CD14-positive monocyte (primary cell): ENCODE data around the gene MYL10. TPM values are rescaled to one million over a fixed set of nuclear protein-coding genes. Genes with fewer than 3 reads are reported as not detected.
A peak's percentile ranks its signal among the peaks of the same experiment; 100 is the strongest.

Experiments
- DNase-seq, 3 donors: peaks; one replicate each; pipeline ENCODE4 v3.0.0-alpha.2; 2011 to 2022
- H2AFZ ChIP-seq: 2 replicates; pipeline ENCODE4 v1.6.0; 2012; ENCODE audit warnings: mild to moderate bottlenecking, low read depth, low read length, inconsistent platforms; ENCODE audit not compliant: insufficient read depth, poor library complexity, severe bottlenecking
- H3K27ac ChIP-seq, 2 donors: 1 replicate in 1 of 2; 2 replicates in 1 of 2; pipeline ENCODE4 v1.5.1; 2012 to 2013; ENCODE audit warnings: low read length in 2 of 2, control low read depth in 1 of 2, inconsistent platforms in 1 of 2, low read depth in 1 of 2, mild to moderate bottlenecking in 1 of 2
- H3K27me3 ChIP-seq, 2 donors: one replicate each; pipeline versions ENCODE4 v1.6.0 to v1.6.1; 2011 to 2013; ENCODE audit warnings: low read length in 2 of 2; ENCODE audit not compliant: control insufficient read depth in 2 of 2, insufficient read depth in 2 of 2
- H3K36me3 ChIP-seq, 2 donors: replicated peaks in 1 of 2; 1 replicate in 1 of 2; 2 replicates in 1 of 2; pipeline versions ENCODE4 v1.5.1 to v1.6.1; 2012 to 2013; ENCODE audit warnings: low read length in 2 of 2, control low read depth in 1 of 2, inconsistent platforms in 1 of 2, mild to moderate bottlenecking in 1 of 2; ENCODE audit not compliant: insufficient read depth in 2 of 2, control insufficient read depth in 1 of 2
- H3K4me1 ChIP-seq, 2 donors: 1 replicate in 1 of 2; 2 replicates in 1 of 2; pipeline versions ENCODE4 v1.5.1 to v1.6.1; 2012 to 2013; ENCODE audit warnings: low read length in 2 of 2, control low read depth in 1 of 2, inconsistent platforms in 1 of 2, mild to moderate bottlenecking in 1 of 2, moderate library complexity in 1 of 2; ENCODE audit not compliant: insufficient read depth in 2 of 2, control insufficient read depth in 1 of 2
- H3K4me2 ChIP-seq: replicated peaks from 2 replicates; pipeline ENCODE3; 2012; ENCODE audit warnings: low read length, moderate library complexity, mild to moderate bottlenecking; ENCODE audit not compliant: poor library complexity, severe bottlenecking; ENCODE audit errors: extremely low read depth
- H3K4me3 ChIP-seq, 3 experiments: fragments of 200-600 bp in 1 of 3; sonication (generic) in 1 of 3; replicated peaks in 1 of 3; 1 replicate in 2 of 3; 2 replicates in 1 of 3; pipeline ENCODE4 v1.5.1; 2011 to 2013; ENCODE audit warnings: low read length in 3 of 3, mild to moderate bottlenecking in 3 of 3, control low read depth in 2 of 3, low read depth in 2 of 3, inconsistent platforms in 1 of 3, moderate library complexity in 1 of 3
- H3K79me2 ChIP-seq: 2 replicates; pipeline ENCODE4 v1.6.0; 2012; ENCODE audit warnings: mild to moderate bottlenecking, control low read depth, inconsistent platforms, low read length, moderate library complexity; ENCODE audit not compliant: insufficient read depth
- H3K9ac ChIP-seq: 2 replicates; pipeline ENCODE4 v1.6.0; 2017; ENCODE audit warnings: low read length, mild to moderate bottlenecking; ENCODE audit not compliant: insufficient read depth, poor library complexity, severe bottlenecking
- H3K9me3 ChIP-seq, 2 donors: replicated peaks in 1 of 2; 1 replicate in 1 of 2; 2 replicates in 1 of 2; pipeline versions ENCODE4 v1.5.1 to v1.6.1; 2012 to 2013; ENCODE audit warnings: low read length in 2 of 2, control low read depth in 1 of 2; ENCODE audit not compliant: control insufficient read depth in 1 of 2, insufficient read depth in 1 of 2
- H4K20me1 ChIP-seq: 2 replicates; pipeline ENCODE4 v1.6.0; 2012; ENCODE audit warnings: mild to moderate bottlenecking, low read length, control low read depth, moderate library complexity; ENCODE audit not compliant: insufficient read depth
- H3K27ac Mint-ChIP-seq, 7 donors: one replicate each; pipeline ENCODE4 v1.8.0; 2020; ENCODE audit warnings: mild to moderate bottlenecking in 7 of 7, mixed read lengths in 7 of 7, moderate library complexity in 6 of 7, inconsistent platforms in 2 of 7
- H3K27me3 Mint-ChIP-seq, 3 donors: one replicate each; pipeline ENCODE4 v1.8.0; 2021 to 2022; ENCODE audit warnings: low read depth in 3 of 3, mild to moderate bottlenecking in 3 of 3, mixed read lengths in 3 of 3, moderate library complexity in 3 of 3, inconsistent platforms in 1 of 3
- H3K36me3 Mint-ChIP-seq, 2 donors: one replicate each; pipeline ENCODE4 v1.8.0; 2020; ENCODE audit warnings: mixed read lengths in 2 of 2, inconsistent platforms in 1 of 2, mild to moderate bottlenecking in 1 of 2
- H3K4me1 Mint-ChIP-seq: one replicate; pipeline ENCODE4 v1.8.0; 2020; ENCODE audit warnings: mild to moderate bottlenecking, mixed read lengths
- H3K4me3 Mint-ChIP-seq, 2 donors: one replicate each; pipeline ENCODE4 v1.8.0; 2020; ENCODE audit warnings: mild to moderate bottlenecking in 2 of 2, mixed read lengths in 2 of 2, moderate library complexity in 1 of 2
- H3K9me3 Mint-ChIP-seq, 7 donors: one replicate each; pipeline ENCODE4 v1.8.0; 2020 to 2022; ENCODE audit warnings: mixed read lengths in 7 of 7, mild to moderate bottlenecking in 6 of 7, moderate library complexity in 6 of 7, inconsistent platforms in 2 of 7
- CTCF ChIP-seq: fragments of 200-600 bp; IDR thresholded peaks from one replicate; pipeline ENCODE4 v1.8.0; 2022; ENCODE audit warnings: antibody characterized with exemption, mild to moderate bottlenecking
- WGBS: methylation state at CpG from one replicate; pipeline ENCODE4 v1.1.5; 2013; ENCODE audit warnings: missing lambda C conversion rate; ENCODE audit not compliant: insufficient coverage; 5-methylcytosine and 5-hydroxymethylcytosine counted together
- intact Hi-C, 2 donors: fragments of 100-400 bp; cut with micrococcal nuclease; formaldehyde crosslinking; loops; one replicate each; pipeline versions ENCODE4 v1.15.0 to v1.15.1; 2023
- polyA plus RNA-seq, 3 donors: library from polyadenylated mRNA; depleted of rRNA in 1 of 3; unstranded in 2 of 3; stranded (reverse) in 1 of 3; fragments of 300-500 nt in 2 of 3; fragments of >200 nt in 1 of 3; fragmentation: Illumina TruSeq in 2 of 3; gene quantifications; 1 replicate in 2 of 3; 2 replicates in 1 of 3; pipeline ENCODE4 v1.2.3, GENCODE V29; 2012 to 2021

Gene MYL10
- polyA plus RNA-seq, 3 donors = not detected

GRCh38 chr7:101673315-101673714 lies 44.2 kb upstream of the MYL10 start:
- Histone ChIP-seq H3K9ac (no peak overlapping the region), H3K36me3 (no peaks in the 10 kb centered on the region), H3K27me3 (no peaks in the 10 kb centered on the region), H3K4me1 (peaks cover 4 to 6% of the 10 kb centered on the region in 2 donors), H4K20me1 (no peaks in the 10 kb centered on the region), H3K4me3 (no peak overlapping the region), H3K79me2 (no peaks in the 10 kb centered on the region), H3K9me3 (peaks cover 0 to 9% of the 10 kb centered on the region in 2 donors), H3K27ac (no peak overlapping the region), H2AFZ (no peak overlapping the region), H3K4me2 (no peak overlapping the region)
- no peak for TF ChIP-seq CTCF
- peak overlapping the region in 2 of 7 donors; percentile 1 to 21 for H3K27ac Mint-ChIP-seq
- no peak overlapping the region for H3K4me3 Mint-ChIP-seq
- H3K27me3 Mint-ChIP-seq = peaks cover 2 to 5% (median 4%) of the 10 kb centered on the region in 3 donors
- DNase-seq = no peak
- intact Hi-C loops = no loop called here
- H3K4me1 Mint-ChIP-seq = peaks cover 16% of the 10 kb centered on the region
- H3K36me3 Mint-ChIP-seq = no peaks in the 10 kb centered on the region
- peaks cover 6 to 12% (median 9%) of the 10 kb centered on the region in 7 donors for H3K9me3 Mint-ChIP-seq

GRCh38 chr7:101671371-101672356 lies 42.6 kb upstream of the MYL10 start:
- H3K4me2 ChIP-seq = no peak overlapping the region
- no peaks in the 10 kb centered on the region for H3K4me1 ChIP-seq
- H3K27me3 ChIP-seq = no peaks in the 10 kb centered on the region
- no peak overlapping the region for H3K4me3 ChIP-seq
- H3K36me3 ChIP-seq = no peaks in the 10 kb centered on the region
- Mint-ChIP-seq H3K27ac (no peak overlapping the region), H3K9me3 (peaks cover 6 to 12% (median 9%) of the 10 kb centered on the region in 7 donors), H3K4me1 (peaks cover 7% of the 10 kb centered on the region), H3K36me3 (no peaks in the 10 kb centered on the region), H3K4me3 (no peak overlapping the region), H3K27me3 (peaks cover 2 to 6% (median 3%) of the 10 kb centered on the region in 3 donors)
- no peak for DNase-seq
- no peak overlapping the region for H3K27ac ChIP-seq
- 94% methylated on average over 9 of the region's 12 CpGs for WGBS
- intact Hi-C loops = no loop called here
- no peak overlapping the region for H2AFZ ChIP-seq
- H3K9me3 ChIP-seq = peaks cover 0 to 9% of the 10 kb centered on the region in 2 donors
- no peaks in the 10 kb centered on the region for H4K20me1 ChIP-seq
- no peaks in the 10 kb centered on the region for H3K79me2 ChIP-seq
- no peak for TF ChIP-seq CTCF
- no peak overlapping the region for H3K9ac ChIP-seq
